Retinal pigment epithelial cell (primary cell): ENCODE results near the gene VPS51.
A peak's percentile ranks its signal among the peaks of the same experiment; 100 is the strongest.

Experiments used
- DNase-seq: peaks from one replicate; pipeline ENCODE4 v3.0.0-alpha.2; 2010; ENCODE audit warnings: low read depth
- H3K4me3 ChIP-seq: 2 replicates; pipeline ENCODE4 v1.5.1; 2011; ENCODE audit warnings: mild to moderate bottlenecking, low read length, control low read depth, moderate library complexity
- CTCF ChIP-seq: conservative IDR thresholded peaks from 2 replicates; pipeline ENCODE4 v1.5.1; 2011; ENCODE audit warnings: low read depth, low read length, control low read depth, inconsistent platforms

VPS51 gene

GRCh38 chr11:65111159-65111743 lies 15.2 kb downstream of the VPS51 start:
- TF ChIP-seq CTCF = no peak
- H3K4me3 ChIP-seq = no peak overlapping the region
- no peak for DNase-seq

- peak; percentile 77 for DNase-seq
- no peak for TF ChIP-seq CTCF
These were observed 15.9 kb downstream of the VPS51 start, which contains the start of gene TM7SF2 for GRCh38 chr11:65111744-65112545. Gene TM7SF2 (plus strand): TSS chr11:65111872. CDS start chr11:65112016, 144 bp downstream.

GRCh38 chr11:65112546-65113360 lies 16.7 kb downstream of the VPS51 start:
- peak overlapping the region; percentile 79 for H3K4me3 ChIP-seq
- DNase-seq = no peak
- TF ChIP-seq CTCF = peak; percentile 76

More at GRCh38 chr11:65111744-65112545, 15.9 kb downstream of the VPS51 start, which contains the start of gene TM7SF2:
- peak within 1 kb of the TSS; percentile 79 for H3K4me3 ChIP-seq

- peak overlapping the region; percentile 79 for H3K4me3 ChIP-seq
- TF ChIP-seq CTCF = no peak
- DNase-seq = no peak
These were observed 17.3 kb downstream of the VPS51 start for GRCh38 chr11:65113361-65113756.

- DNase-seq = no peak
- no peak for TF ChIP-seq CTCF
- no peak overlapping the region for H3K4me3 ChIP-seq
These were observed 17.8 kb downstream of the VPS51 start for GRCh38 chr11:65113839-65114238.

- TF ChIP-seq CTCF = no peak
- no peak for DNase-seq
- no peak overlapping the region for H3K4me3 ChIP-seq
These were observed 18.6 kb downstream of the VPS51 start for GRCh38 chr11:65114538-65115171.
